GM06990 (cell line): ENCODE measurements around the gene DGKZ.
A peak's percentile ranks its signal among the peaks of the same experiment; 100 is the strongest.

Source experiments
- DNase-seq: peaks from one replicate; pipeline ENCODE4 v3.0.0-alpha.2; 2011; ENCODE audit not compliant: insufficient read length; ENCODE audit errors: extremely low read depth
- H3K27me3 ChIP-seq: replicated peaks from 2 replicates; pipeline ENCODE4 v1.6.0; 2011; ENCODE audit warnings: low read length; ENCODE audit not compliant: control insufficient read depth, insufficient read depth
- H3K36me3 ChIP-seq: 2 replicates; pipeline ENCODE4 v1.5.1; 2011; ENCODE audit warnings: low read length; ENCODE audit not compliant: control insufficient read depth, insufficient read depth
- H3K4me3 ChIP-seq: replicated peaks from 2 replicates; pipeline ENCODE4 v1.5.1; 2011; ENCODE audit warnings: low read depth, mild to moderate bottlenecking, control low read depth, low read length
- CTCF ChIP-seq: IDR thresholded peaks from 2 replicates; pipeline ENCODE4 v1.5.1; 2011; ENCODE audit warnings: low read length, control low read depth, mild to moderate bottlenecking, inconsistent platforms; ENCODE audit not compliant: insufficient read depth, poor library complexity, severe bottlenecking

DGKZ gene

GRCh38 chr11:46357483-46357936 lies 10.2 kb downstream of the DGKZ start:
- Histone ChIP-seq H3K27me3 (no peaks in the 10 kb centered on the region), H3K4me3 (no peak overlapping the region), H3K36me3 (peaks cover 1% of the 10 kb centered on the region)
- TF ChIP-seq CTCF: no peak
- no peak for DNase-seq

DNA sequence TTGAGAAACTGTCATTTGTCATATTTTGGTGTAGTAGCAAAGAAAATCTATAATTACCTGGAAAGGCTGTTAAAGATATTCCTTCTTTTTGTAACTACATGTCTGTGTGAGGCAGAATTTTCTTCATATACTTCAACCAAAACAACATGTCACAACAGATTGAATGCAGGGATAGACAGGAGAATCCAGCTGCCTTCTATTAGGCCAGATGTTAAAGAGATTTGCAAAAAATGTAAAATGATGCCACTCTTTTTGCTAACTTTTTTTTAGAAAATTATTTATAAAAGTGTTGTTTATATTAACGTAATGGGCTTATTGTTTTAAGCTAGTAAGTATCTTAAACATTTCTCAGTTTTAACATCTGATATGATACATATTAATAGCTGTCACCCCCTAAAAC lies 12.7 kb downstream of the DGKZ start:
- H3K4me3 ChIP-seq: no peak overlapping the region
- no peaks in the 10 kb centered on the region for H3K27me3 ChIP-seq
- no peak for DNase-seq
- TF ChIP-seq CTCF: no peak
- peaks cover 2% of the 10 kb centered on the region for H3K36me3 ChIP-seq

DNA sequence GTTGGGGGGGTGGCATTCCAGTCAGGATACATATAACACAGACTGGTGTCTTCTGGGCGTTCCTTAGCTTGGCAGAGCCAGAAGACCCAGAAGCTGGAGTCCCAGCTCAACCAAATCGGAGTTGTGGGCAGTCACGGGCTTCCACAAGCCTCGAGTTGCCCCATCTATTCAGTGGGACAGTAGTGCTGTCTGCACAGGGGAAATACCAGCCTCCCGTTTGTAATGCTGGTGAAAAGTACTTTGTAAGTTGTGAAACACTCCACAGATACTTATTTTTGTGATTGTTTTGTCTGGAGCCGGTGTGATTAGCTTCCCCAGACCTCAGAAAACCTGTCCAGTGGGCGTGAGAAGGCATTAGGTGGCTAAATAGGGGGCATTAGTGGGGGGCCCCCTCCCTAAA lies 13.6 kb downstream of the DGKZ start:
- no peak for DNase-seq
- Histone ChIP-seq H3K27me3 (no peaks in the 10 kb centered on the region), H3K36me3 (peaks cover 2% of the 10 kb centered on the region), H3K4me3 (peak overlapping the region; percentile 29)
- TF ChIP-seq CTCF: no peak

- Histone ChIP-seq H3K36me3 (peaks cover 2% of the 10 kb centered on the region; the same call in 1 of the 2 replicates), H3K4me3 (peak overlapping the region; percentile 29), H3K27me3 (no peaks in the 10 kb centered on the region)
- DNase-seq: peak; percentile 72
- no peak for TF ChIP-seq CTCF
Observed at GRCh38 chr11:46361283-46362155, 14.3 kb downstream of the DGKZ start.

DNA sequence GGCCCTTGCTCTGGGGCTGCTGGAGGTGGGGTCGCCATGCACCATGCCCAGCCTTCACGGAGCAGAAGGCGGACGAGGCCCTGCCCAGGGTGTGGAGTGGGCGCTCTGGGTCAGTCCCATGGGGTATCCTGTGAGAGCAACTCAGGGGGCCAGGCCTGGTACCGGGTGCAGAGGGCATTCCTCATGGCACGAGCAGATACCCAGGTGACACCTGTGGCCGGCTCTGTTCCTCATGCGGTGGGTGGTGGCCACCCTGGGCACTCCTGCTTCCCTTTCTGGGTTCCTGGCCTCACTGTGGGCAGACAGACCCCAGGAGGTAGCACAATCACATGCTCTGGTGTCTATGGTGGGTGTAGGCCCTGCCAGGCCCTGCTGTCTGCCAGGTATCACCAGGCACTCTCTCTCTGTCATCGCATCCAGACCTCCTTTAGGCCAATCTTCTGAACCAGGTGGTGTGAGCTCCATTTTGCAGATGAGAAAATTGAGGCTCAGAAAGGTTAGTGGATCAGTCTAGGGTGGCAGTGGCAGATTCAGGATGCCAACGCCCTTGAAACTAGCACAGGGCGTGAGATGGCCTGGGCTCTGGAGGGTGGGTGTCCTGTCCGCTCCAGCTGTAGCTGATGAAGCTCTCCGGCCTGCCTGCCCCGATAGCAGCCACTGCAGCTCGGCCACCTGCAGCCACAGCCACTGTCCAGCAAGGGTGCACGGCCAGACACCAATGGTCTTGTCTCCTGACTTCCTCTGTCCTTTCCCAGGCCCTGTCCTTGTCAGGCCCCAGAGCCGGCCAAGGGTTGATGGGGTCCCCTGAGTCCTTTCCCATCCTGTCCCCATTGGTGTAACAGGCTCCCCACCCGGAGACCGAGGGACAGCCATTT lies 15.1 kb downstream of the DGKZ start:
- Histone ChIP-seq H3K27me3 (no peaks in the 10 kb centered on the region), H3K4me3 (peak overlapping the region; percentile 29), H3K36me3 (peaks cover 2% of the 10 kb centered on the region)
- no peak for DNase-seq
- TF ChIP-seq CTCF: no peak
